ENCODE data around the gene SGPP2. TPM values are rescaled to one million over a fixed set of nuclear protein-coding genes. Genes with fewer than 3 reads are reported as not detected.

Gene SGPP2
- total RNA-seq, 1 donor from 2014 or later, result not detected

DNA sequence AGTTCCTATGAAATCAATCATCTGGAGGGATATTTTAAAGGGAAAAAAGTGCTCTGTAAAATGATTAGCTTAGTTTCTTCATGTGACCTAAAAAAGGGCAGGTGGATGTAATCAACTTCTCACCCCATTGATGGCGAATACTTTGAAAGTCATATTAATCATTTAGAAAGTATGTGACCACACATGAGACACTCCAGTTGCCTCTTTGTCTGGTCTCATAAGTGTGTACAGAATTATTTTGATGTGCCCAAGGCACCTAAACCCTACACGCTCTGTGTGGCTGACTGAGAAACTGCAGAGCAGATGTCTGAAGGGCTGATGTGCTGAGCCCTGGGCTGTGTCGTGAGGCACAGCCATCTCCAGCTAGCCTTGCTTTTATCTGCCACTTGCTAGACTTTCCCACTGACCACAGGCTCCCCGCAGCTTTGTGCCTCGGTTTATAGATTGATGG lies 26.9 kb downstream of the SGPP2 start:
- Mint-ChIP-seq H3K36me3 (ENCODE audit: unreplicated experiment) (no peaks in the 10 kb centered on the region), H3K4me1 (ENCODE audit: unreplicated experiment) (no peaks in the 10 kb centered on the region), H3K27me3 (ENCODE audit: unreplicated experiment) (peaks cover 21% of the 10 kb centered on the region), H3K4me3 (ENCODE audit: unreplicated experiment) (no peak overlapping the region), H3K9me3 (ENCODE audit: unreplicated experiment) (no peaks in the 10 kb centered on the region), H3K27ac (ENCODE audit: unreplicated experiment) (no peak overlapping the region)
- DNase-seq (ENCODE audit: extremely low spot score, unreplicated experiment), result no peak
- no peak for TF ChIP-seq CTCF (IDR thresholded peaks at IDR 0.05)

DNA sequence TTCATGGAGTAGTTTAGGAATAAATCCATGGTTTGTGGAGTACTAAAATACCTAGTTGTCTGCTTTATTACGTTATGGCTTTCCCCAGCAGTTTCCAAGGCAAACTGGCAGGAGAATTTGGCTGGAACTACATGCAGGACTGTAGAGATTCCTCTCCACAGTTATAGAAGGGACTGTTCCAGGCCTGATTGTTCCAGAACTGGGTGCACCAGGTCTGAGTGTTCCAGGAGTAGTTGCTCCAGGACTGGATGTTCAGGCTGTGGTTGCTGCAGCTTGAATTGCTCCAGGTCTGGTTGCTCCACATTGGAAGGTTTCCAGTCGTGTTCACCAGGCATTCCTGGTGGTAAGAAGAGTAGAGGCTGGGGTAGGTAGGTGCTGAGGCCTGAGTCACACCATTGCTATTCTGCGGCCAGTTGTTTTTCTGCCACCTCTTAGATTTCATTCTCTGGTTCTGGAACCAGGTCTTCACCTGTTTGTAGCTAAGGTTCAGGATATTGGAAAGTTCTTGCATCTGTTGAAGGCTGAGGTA lies 28.1 kb downstream of the SGPP2 start:
- no peak overlapping the region for H3K27ac Mint-ChIP-seq (ENCODE audit: unreplicated experiment)
- no peak for TF ChIP-seq CTCF (IDR thresholded peaks at IDR 0.05)
- H3K4me1 Mint-ChIP-seq (ENCODE audit: unreplicated experiment), result no peaks in the 10 kb centered on the region
- H3K9me3 Mint-ChIP-seq (ENCODE audit: unreplicated experiment), result no peaks in the 10 kb centered on the region
- no peak overlapping the region for H3K4me3 Mint-ChIP-seq (ENCODE audit: unreplicated experiment)
- no peaks in the 10 kb centered on the region for H3K36me3 Mint-ChIP-seq (ENCODE audit: unreplicated experiment)
- no peak for DNase-seq (ENCODE audit: extremely low spot score, unreplicated experiment)
- peaks cover 21% of the 10 kb centered on the region for H3K27me3 Mint-ChIP-seq (ENCODE audit: unreplicated experiment)

- Mint-ChIP-seq H3K9me3 (ENCODE audit: unreplicated experiment) (no peaks in the 10 kb centered on the region), H3K4me3 (ENCODE audit: unreplicated experiment) (no peak overlapping the region), H3K27ac (ENCODE audit: unreplicated experiment) (no peak overlapping the region), H3K4me1 (ENCODE audit: unreplicated experiment) (no peaks in the 10 kb centered on the region), H3K27me3 (ENCODE audit: unreplicated experiment) (peaks cover 6% of the 10 kb centered on the region), H3K36me3 (ENCODE audit: unreplicated experiment) (no peaks in the 10 kb centered on the region)
- no peak for DNase-seq (ENCODE audit: extremely low spot score, unreplicated experiment)
- no peak for TF ChIP-seq CTCF (IDR thresholded peaks at IDR 0.05)
Measured at GRCh38 chr2:222456479-222457077, 32.2 kb downstream of the SGPP2 start.

- no peak for TF ChIP-seq CTCF (IDR thresholded peaks at IDR 0.05)
- H3K27me3 Mint-ChIP-seq (ENCODE audit: unreplicated experiment), result peaks cover 6% of the 10 kb centered on the region
- H3K36me3 Mint-ChIP-seq (ENCODE audit: unreplicated experiment), result no peaks in the 10 kb centered on the region
- H3K9me3 Mint-ChIP-seq (ENCODE audit: unreplicated experiment), result no peaks in the 10 kb centered on the region
- H3K27ac Mint-ChIP-seq (ENCODE audit: unreplicated experiment), result no peak overlapping the region
- no peak overlapping the region for H3K4me3 Mint-ChIP-seq (ENCODE audit: unreplicated experiment)
- no peak for DNase-seq (ENCODE audit: extremely low spot score, unreplicated experiment)
- H3K4me1 Mint-ChIP-seq (ENCODE audit: unreplicated experiment), result no peaks in the 10 kb centered on the region
Measured at GRCh38 chr2:222459983-222460382, 35.6 kb downstream of the SGPP2 start.

DNA sequence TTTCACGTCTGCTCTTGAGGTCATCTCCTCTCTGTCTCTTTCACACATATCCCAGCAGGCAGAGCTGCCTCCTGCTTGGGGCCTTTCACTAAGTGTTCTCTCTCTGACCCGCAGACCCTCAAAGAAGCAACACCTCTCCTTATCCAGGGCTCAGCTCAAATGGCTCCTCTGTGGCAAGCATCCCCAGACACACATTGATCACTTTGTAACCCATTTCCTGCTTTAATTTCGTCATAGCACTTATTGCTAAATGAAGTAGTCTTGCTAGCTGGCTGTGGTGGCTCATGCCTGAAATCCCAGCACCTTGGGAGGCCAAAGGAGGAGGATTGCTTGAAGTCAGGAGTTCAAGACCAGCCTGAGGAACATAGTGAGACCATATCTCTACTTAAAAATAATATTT lies 41.4 kb downstream of the SGPP2 start:
- Mint-ChIP-seq H3K27ac (ENCODE audit: unreplicated experiment) (no peak overlapping the region), H3K27me3 (ENCODE audit: unreplicated experiment) (peaks cover 23% of the 10 kb centered on the region), H3K4me3 (ENCODE audit: unreplicated experiment) (no peak overlapping the region), H3K36me3 (ENCODE audit: unreplicated experiment) (no peaks in the 10 kb centered on the region), H3K4me1 (ENCODE audit: unreplicated experiment) (no peaks in the 10 kb centered on the region), H3K9me3 (ENCODE audit: unreplicated experiment) (no peaks in the 10 kb centered on the region)
- DNase-seq (ENCODE audit: extremely low spot score, unreplicated experiment), result no peak
- no peak for TF ChIP-seq CTCF (IDR thresholded peaks at IDR 0.05)

All from osteocyte (in vitro differentiated cells).